Measurements from ENCODE around the gene CCDC40.
A peak's percentile ranks its signal among the peaks of the same experiment; 100 is the strongest.
"Not testable (repeated sequence)": the region's sequence is repeated elsewhere in the genome, so short reads cannot be mapped to it uniquely, and the experiment has no call there.

The CCDC40 gene

DNA sequence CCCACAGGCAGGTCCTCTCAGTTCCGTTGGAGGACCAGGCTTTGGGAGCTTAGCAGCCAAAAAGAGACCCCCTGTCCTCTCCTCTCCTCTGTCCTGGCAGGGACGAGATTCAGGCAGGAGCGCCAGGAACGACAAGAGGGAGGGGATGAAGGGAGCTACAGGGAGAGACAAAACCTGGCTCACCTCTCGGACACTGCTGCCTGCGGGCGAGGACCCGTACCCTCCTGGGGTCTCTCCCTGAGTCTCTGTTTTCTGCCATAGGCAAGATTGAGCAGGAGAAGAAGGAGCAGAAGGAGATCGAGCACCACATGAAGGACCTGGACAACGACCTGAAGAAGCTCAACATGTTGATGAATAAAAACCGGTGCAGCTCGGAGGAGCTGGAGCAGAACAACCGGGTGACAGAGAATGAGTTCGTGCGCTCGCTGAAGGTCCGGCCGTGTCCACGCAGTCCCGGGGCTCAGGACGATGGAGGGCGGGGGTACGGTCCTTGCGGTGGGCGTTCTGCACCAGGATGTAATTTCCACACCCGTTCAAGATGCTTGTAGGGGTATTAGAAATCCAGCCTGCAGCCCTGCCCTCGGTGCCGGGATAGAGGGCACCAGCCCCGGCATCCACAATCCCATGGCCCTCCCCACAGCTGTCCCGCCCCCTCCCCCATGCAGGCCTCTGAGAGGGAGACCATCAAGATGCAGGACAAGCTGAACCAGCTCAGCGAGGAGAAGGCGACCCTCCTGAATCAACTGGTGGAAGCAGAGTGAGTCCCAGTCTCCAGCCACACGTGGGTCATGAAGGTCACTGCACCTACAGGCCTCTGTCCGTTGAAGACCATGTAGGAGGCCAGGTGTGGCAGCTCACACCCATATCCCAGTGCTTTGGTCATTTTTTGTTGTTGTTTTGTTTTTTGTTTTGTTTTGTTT, 51.2 kb downstream of the CCDC40 start:
- no peak for DNase-seq

DNA sequence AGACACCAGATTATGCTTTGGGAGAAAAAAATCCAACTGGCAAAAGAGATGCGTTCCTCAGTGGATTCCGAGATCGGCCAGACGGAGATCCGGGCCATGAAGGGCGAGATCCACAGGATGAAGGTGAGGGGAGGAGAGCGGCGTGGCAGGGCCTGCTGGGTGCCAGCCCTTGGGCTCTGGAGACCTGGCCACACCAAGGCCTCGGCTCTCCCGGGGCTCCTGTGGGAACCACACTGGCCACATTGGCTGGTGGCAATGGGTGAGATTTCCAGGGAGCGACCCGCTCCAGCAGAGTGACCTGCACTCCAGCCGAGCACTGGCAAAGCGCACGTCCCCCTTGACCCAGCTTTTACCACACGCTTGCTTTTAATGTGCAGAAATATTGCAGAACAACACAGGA, 53.3 kb downstream of the CCDC40 start:
- DNase-seq: no peak

- not testable (repeated sequence) for DNase-seq
Observed at GRCh38 chr17:80090164-80090563, 53.7 kb downstream of the CCDC40 start.

GRCh38 chr17:80091376-80091775, 54.9 kb downstream of the CCDC40 start:
- no peak for DNase-seq

DNA sequence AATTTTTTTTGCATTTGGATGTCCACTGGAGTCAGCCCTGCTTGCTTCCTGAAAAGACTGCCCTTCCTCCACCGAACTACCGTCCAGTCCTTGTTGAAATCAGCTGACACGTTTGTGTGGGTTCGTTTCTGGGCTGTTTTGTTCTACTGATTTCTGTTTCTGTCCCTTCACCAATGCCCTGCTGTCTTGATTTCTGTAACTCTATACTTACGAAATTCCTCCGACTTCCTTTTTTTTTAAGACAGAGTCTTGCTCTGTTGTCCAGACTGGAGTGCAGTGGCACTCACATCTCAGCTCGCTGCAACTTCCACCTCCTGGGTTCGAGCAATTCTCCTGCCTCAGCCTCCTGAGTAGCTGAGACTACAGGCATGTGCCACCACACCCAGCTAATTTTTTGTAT, 56.5 kb downstream of the CCDC40 start:
- DNase-seq: peak; percentile 13

- DNase-seq: no peak
Observed at GRCh38 chr17:80095038-80095843, 58.8 kb downstream of the CCDC40 start.

- no peak for DNase-seq
Observed at GRCh38 chr17:80095844-80096475, 59.5 kb downstream of the CCDC40 start.

DNA sequence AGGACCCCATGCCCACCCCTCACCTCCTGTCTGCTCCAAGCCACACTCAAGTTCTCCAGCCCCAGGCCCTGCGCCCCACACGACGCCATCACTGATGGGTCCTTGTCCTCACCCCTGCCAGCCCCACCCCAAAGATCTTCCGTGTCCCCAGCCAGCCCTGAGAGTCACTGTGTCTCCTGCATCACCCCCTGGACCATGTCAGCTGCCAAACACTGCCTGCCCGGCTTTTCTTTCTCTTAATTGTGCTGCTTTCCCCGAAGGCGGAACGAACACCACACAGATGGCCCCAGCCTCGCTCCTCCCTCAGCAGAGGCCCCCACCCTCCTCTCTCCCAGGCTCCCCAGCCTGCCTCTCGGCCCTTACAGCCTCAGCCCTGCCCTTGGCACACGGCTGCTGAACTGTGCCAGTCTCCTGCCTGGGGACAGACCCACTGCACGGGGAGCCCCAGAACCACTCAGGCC, 60.1 kb downstream of the CCDC40 start:
- DNase-seq: no peak

- DNase-seq: no peak
Observed at GRCh38 chr17:80097127-80097621, 60.7 kb downstream of the CCDC40 start.

DNA sequence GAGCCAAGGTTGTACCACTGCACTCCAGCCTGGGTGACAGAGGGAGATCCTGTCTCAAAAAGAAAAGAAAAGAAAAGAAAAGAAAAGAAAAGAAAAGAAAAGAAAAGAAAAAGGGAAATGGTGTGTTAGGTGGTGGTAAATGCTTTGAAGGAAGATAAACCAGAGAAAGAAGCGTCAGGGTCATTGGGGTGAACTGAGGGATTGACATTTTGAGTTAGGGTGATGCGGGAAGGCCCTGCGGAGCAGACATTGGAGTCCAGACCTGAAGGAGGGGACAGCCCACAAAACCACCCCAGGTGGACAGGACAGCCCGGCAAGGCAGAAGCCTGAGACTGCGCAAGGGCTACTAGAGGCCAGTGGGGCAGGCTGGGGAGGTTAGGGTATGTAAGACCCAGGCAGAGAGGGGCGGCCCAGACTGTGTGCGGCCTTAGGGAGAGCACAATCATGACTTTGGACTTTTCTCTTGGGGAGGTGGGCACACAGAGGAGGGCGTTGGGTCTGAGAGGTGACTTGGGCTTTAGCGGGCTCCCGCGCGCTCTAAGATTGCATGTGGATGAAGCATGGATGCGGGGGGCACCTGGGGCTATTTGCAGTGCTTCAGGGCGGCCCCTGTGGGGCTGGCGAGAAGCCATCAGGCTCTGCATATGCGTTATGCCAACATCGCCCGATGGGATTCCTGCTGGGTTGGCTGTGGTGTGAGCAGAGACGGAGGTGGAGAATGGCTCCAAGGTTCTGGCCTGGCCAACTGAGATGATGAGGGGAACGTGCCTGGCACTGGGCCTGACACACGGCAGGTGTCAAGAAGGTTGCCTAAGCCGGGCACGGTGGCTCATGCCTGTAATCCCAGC, 61.6 kb downstream of the CCDC40 start:
- no peak for DNase-seq

- DNase-seq: no peak
Observed at GRCh38 chr17:80099291-80100034, 63.0 kb downstream of the CCDC40 start.

DNA sequence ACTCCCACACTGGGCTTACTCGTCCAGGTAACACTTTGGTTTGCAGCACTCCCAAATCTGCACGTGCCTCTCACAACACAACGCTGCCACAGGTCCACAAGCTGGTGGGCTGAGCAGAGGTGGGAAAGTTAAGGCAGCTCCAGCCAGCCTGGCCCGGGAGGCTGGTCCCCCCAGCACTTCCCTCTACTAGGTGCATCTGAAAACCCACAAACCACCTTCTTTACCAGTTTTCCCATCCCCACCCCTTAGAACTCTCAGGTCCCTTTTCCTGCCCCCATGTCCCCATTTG, 63.5 kb downstream of the CCDC40 start:
- DNase-seq: no peak

DNA sequence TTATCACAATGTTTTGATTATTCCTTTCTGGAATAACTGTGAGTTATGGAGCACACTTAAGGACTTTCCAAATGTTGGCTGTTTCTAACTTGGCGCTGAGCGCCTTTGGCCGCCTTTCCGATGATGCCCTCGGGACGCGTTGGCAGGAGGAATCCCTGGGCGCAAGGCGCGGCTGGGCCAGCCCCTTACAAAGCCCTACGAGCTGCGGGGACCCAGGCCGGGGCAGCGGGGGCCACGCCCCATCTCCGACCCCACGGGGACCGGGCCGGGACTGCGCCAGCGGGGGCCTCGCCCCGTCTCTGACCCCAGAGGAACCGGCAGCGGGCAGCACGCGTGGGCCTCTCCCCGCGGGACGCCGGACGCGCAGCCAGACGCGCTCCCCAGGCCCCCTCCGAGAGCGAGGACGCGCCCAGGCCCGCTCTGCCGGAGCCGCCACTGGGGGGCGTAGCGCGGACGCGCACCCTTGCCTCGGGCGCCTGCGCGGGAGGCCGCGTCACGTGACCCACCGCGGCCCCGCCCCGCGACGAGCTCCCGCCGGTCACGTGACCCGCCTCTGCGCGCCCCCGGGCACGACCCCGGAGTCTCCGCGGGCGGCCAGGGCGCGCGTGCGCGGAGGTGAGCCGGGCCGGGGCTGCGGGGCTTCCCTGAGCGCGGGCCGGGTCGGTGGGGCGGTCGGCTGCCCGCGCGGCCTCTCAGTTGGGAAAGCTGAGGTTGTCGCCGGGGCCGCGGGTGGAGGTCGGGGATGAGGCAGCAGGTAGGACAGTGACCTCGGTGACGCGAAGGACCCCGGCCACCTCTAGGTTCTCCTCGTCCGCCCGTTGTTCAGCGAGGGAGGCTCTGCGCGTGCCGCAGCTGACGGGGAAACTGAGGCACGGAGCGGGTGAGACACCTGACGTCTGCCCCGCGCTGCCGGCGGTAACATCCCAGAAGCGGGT, 64.8 kb downstream of the CCDC40 start, which contains the start of gene GAA:
Gene GAA (plus strand): TSS at position 571 of the 935 bp plus-strand sequence. CDS start 3,006 bp downstream, outside the sequence.
- peak; percentile 90 for DNase-seq

- no peak for DNase-seq
Observed at GRCh38 chr17:80101946-80102663, 65.7 kb downstream of the CCDC40 start.

DNA sequence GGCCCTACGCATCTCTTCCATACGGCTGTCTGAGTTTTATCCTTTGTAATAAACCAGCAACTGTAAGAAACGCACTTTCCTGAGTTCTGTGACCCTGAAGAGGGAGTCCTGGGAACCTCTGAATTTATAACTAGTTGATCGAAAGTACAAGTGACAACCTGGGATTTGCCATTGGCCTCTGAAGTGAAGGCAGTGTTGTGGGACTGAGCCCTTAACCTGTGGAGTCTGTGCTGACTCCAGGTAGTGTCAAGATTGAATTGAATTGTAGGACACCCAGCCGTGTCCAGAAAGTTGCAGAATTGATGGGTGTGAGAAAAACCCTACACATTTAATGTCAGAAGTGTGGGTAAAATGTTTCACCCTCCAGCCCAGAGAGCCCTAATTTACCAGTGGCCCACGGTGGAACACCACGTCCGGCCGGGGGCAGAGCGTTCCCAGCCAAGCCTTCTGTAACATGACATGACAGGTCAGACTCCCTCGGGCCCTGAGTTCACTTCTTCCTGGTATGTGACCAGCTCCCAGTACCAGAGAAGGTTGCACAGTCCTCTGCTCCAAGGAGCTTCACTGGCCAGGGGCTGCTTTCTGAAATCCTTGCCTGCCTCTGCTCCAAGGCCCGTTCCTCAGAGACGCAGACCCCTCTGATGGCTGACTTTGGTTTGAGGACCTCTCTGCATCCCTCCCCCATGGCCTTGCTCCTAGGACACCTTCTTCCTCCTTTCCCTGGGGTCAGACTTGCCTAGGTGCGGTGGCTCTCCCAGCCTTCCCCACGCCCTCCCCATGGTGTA, 66.4 kb downstream of the CCDC40 start:
- no peak for DNase-seq

GRCh38 chr17:80103449-80104085, 67.1 kb downstream of the CCDC40 start:
- no peak for DNase-seq

GRCh38 chr17:80104321-80104955, 68.0 kb downstream of the CCDC40 start:
- no peak for DNase-seq

GRCh38 chr17:80104956-80105375, 68.5 kb downstream of the CCDC40 start:
- no peak for DNase-seq

All from CD4-positive, alpha-beta T cell treated with Interleukin-21 for 1 hour (primary cell).